H9 (cell line): ENCODE results near the gene RAP1GAP. TPM values are rescaled to one million over a fixed set of nuclear protein-coding genes. Genes with fewer than 3 reads are reported as not detected.

Source experiments
- DNase-seq: peaks from one replicate; pipeline ENCODE4 v3.0.0-alpha.2; 2017
- H2AFZ ChIP-seq: one replicate; pipeline ENCODE4 v1.6.1; 2013; ENCODE audit warnings: mild to moderate bottlenecking, low read length, control low read depth, moderate library complexity
- H2AK5ac ChIP-seq: 2 replicates; pipeline ENCODE4 v1.6.1; 2013; ENCODE audit warnings: low read length, control low read depth, mixed read lengths; ENCODE audit not compliant: insufficient read length
- H2BK120ac ChIP-seq: one replicate; pipeline ENCODE4 v1.6.1; 2013; ENCODE audit warnings: low read depth, mild to moderate bottlenecking, low read length, control low read depth, inconsistent platforms; ENCODE audit not compliant: poor library complexity, severe bottlenecking
- H2BK12ac ChIP-seq: 2 replicates; pipeline ENCODE4 v1.6.1; 2013; ENCODE audit warnings: low read length, control low read depth, mixed read lengths, low read depth; ENCODE audit not compliant: insufficient read length
- H2BK15ac ChIP-seq: 2 replicates; pipeline ENCODE4 v1.6.1; 2013; ENCODE audit warnings: low read depth, low read length, control low read depth
- H2BK20ac ChIP-seq: one replicate; pipeline ENCODE4 v1.6.1; 2013; ENCODE audit warnings: low read depth, mild to moderate bottlenecking, low read length, control low read depth, inconsistent platforms; ENCODE audit not compliant: poor library complexity, severe bottlenecking
- H2BK5ac ChIP-seq: 2 replicates; pipeline ENCODE4 v1.6.1; 2013; ENCODE audit warnings: low read length, control low read depth, mixed read lengths; ENCODE audit not compliant: insufficient read length
- H3K14ac ChIP-seq: 2 replicates; pipeline ENCODE4 v1.6.1; 2013; ENCODE audit warnings: low read length, control low read depth; ENCODE audit not compliant: insufficient read depth
- H3K18ac ChIP-seq: 2 replicates; pipeline ENCODE4 v1.6.1; 2013; ENCODE audit warnings: low read depth, mild to moderate bottlenecking, mixed read lengths, low read length, control low read depth; ENCODE audit not compliant: insufficient read length
- H3K23ac ChIP-seq: 2 replicates; pipeline ENCODE4 v1.6.1; 2013; ENCODE audit warnings: low read length, control low read depth, mixed read lengths, low read depth; ENCODE audit not compliant: insufficient read length
- H3K23me2 ChIP-seq: 2 replicates; pipeline ENCODE4 v1.6.1; 2013; ENCODE audit warnings: low read depth, mild to moderate bottlenecking, mixed read lengths, low read length, control low read depth; ENCODE audit not compliant: insufficient read length, poor library complexity, severe bottlenecking
- H3K27ac ChIP-seq: 2 replicates; pipeline ENCODE4 v1.5.1; 2013; ENCODE audit warnings: low read length, control low read depth, mixed read lengths, low read depth; ENCODE audit not compliant: insufficient read length
- H3K27me3 ChIP-seq: 2 replicates; pipeline ENCODE4 v1.6.1; 2013; ENCODE audit warnings: low read length, control low read depth, inconsistent platforms; ENCODE audit not compliant: insufficient read depth
- H3K4ac ChIP-seq: 2 replicates; pipeline ENCODE4 v1.6.1; 2013; ENCODE audit warnings: low read depth, mild to moderate bottlenecking, control low read depth, inconsistent platforms, low read length, moderate library complexity
- H3K4me1 ChIP-seq: 2 replicates; pipeline ENCODE4 v1.6.1; 2013; ENCODE audit warnings: low read length, control low read depth, inconsistent platforms; ENCODE audit not compliant: insufficient read depth
- H3K4me2 ChIP-seq: 2 replicates; pipeline ENCODE4 v1.6.1; 2013; ENCODE audit warnings: low read length, control low read depth, mixed read lengths; ENCODE audit not compliant: insufficient read length, insufficient read depth
- H3K56ac ChIP-seq: 2 replicates; pipeline ENCODE4 v1.6.1; 2013; ENCODE audit warnings: low read depth, mild to moderate bottlenecking, mixed read lengths, low read length, control low read depth; ENCODE audit not compliant: insufficient read length
- H3K79me1 ChIP-seq: 2 replicates; pipeline ENCODE4 v1.6.1; 2013; ENCODE audit warnings: low read depth, mild to moderate bottlenecking, moderate library complexity, low read length, control low read depth, inconsistent platforms; ENCODE audit not compliant: insufficient read depth, poor library complexity, severe bottlenecking
- H3K79me2 ChIP-seq: 2 replicates; pipeline ENCODE4 v1.6.1; 2013; ENCODE audit warnings: low read length, control low read depth, inconsistent platforms; ENCODE audit not compliant: insufficient read depth
- H3K9ac ChIP-seq: 2 replicates; pipeline ENCODE4 v1.6.1; 2013; ENCODE audit warnings: low read length, control low read depth, mixed read lengths; ENCODE audit not compliant: insufficient read length; ENCODE audit errors: extremely low read depth
- H3K9me3 ChIP-seq: one replicate; pipeline ENCODE4 v1.6.1; 2013; ENCODE audit warnings: low read depth, low read length, inconsistent platforms; ENCODE audit not compliant: control insufficient read depth
- H3T11ph ChIP-seq: one replicate; pipeline ENCODE4 v1.6.1; 2013; ENCODE audit warnings: mild to moderate bottlenecking, low read length, control low read depth, inconsistent platforms
- H4K20me1 ChIP-seq: one replicate; pipeline ENCODE4 v1.6.1; 2013; ENCODE audit not compliant: control insufficient read depth, insufficient read length, insufficient read depth
- H4K5ac ChIP-seq: 2 replicates; pipeline ENCODE4 v1.6.1; 2013; ENCODE audit warnings: low read depth, mild to moderate bottlenecking, mixed read lengths, low read length, control low read depth; ENCODE audit not compliant: insufficient read length
- H4K8ac ChIP-seq: replicated peaks from 2 replicates; pipeline ENCODE4 v1.6.1; 2013; ENCODE audit warnings: low read length, control low read depth, mixed read lengths, low read depth; ENCODE audit not compliant: insufficient read length
- H4K91ac ChIP-seq: 2 replicates; pipeline ENCODE4 v1.6.1; 2013; ENCODE audit warnings: low read depth, mild to moderate bottlenecking, moderate library complexity, mixed read lengths, low read length, control low read depth; ENCODE audit not compliant: insufficient read length
- H3K27ac Mint-ChIP-seq, 3 experiments: 2 replicates in 2 of 3; 3 replicates in 1 of 3; pipeline ENCODE4 v1.8.0; 2020 to 2021; ENCODE audit warnings: mixed read lengths in 3 of 3, mild to moderate bottlenecking in 1 of 3, moderate library complexity in 1 of 3
- H3K27me3 Mint-ChIP-seq: 2 replicates; pipeline ENCODE4 v1.8.0; 2021; ENCODE audit warnings: low read depth, mild to moderate bottlenecking, moderate library complexity, mixed read lengths
- H3K36me3 Mint-ChIP-seq, 3 experiments: 2 replicates in 2 of 3; 3 replicates in 1 of 3; pipeline ENCODE4 v1.8.0; 2020 to 2021; ENCODE audit warnings: low read depth in 3 of 3, mixed read lengths in 3 of 3; ENCODE audit not compliant: insufficient read depth in 1 of 3
- H3K4me1 Mint-ChIP-seq, 2 experiments: 2 replicates each; pipeline ENCODE4 v1.8.0; 2020; ENCODE audit warnings: mixed read lengths in 2 of 2
- H3K4me3 Mint-ChIP-seq, 2 experiments: 2 replicates in 1 of 2; 3 replicates in 1 of 2; pipeline ENCODE4 v1.8.0; 2020 to 2021; ENCODE audit warnings: mild to moderate bottlenecking in 2 of 2, mixed read lengths in 2 of 2, moderate library complexity in 1 of 2
- H3K9me3 Mint-ChIP-seq, 2 experiments: 2 replicates in 1 of 2; 3 replicates in 1 of 2; pipeline ENCODE4 v1.8.0; 2020; ENCODE audit warnings: mild to moderate bottlenecking in 2 of 2, mixed read lengths in 2 of 2, moderate library complexity in 1 of 2
- CTCF ChIP-seq: fragments of 200-600 bp; sonication (generic); conservative IDR thresholded peaks from 3 replicates; pipeline ENCODE4 v1.8.0; 2021; ENCODE audit warnings: antibody characterized with exemption, mild to moderate bottlenecking
- WGBS: extraction: QIAGEN DNeasy Blood & Tissue Kit; methylation state at CpG from one replicate; pipeline ENCODE4 v1.1.7; 2013; ENCODE audit warnings: missing lambda C conversion rate, low lambda C conversion rate, mixed read lengths; ENCODE audit not compliant: insufficient read length; ENCODE audit errors: extremely low coverage; 5-methylcytosine and 5-hydroxymethylcytosine counted together
- total RNA-seq: library from RNA; stranded (reverse); gene quantifications from 2 replicates; pipeline ENCODE4 v1.2.1, GENCODE V29; 2021

RAP1GAP gene
- total RNA-seq, 1 experiment from 2014 or later = 7.9 TPM

- Histone ChIP-seq H2AK5ac (no peak overlapping the region), H3K79me1 (no peaks in the 10 kb centered on the region), H3K56ac (no peak overlapping the region), H2BK12ac (no peak overlapping the region), H3K14ac (no peak overlapping the region), H3T11ph (no peak overlapping the region), H2AFZ (no peak overlapping the region), H3K4me2 (no peak overlapping the region), H3K18ac (no peak overlapping the region), H3K79me2 (no peaks in the 10 kb centered on the region), H3K4me1 (peaks cover 2% of the 10 kb centered on the region; the same call in 1 of the 2 replicates), H2BK15ac (no peak overlapping the region), H4K5ac (no peak overlapping the region), H3K27ac (no peak overlapping the region), H2BK120ac (no peak overlapping the region), H2BK20ac (no peak overlapping the region), H3K4ac (no peak overlapping the region), H3K23ac (no peak overlapping the region), H3K23me2 (no peaks in the 10 kb centered on the region), H4K20me1 (no peaks in the 10 kb centered on the region), H3K27me3 (no peaks in the 10 kb centered on the region), H4K8ac (no peak overlapping the region), H2BK5ac (no peak overlapping the region), H3K9ac (no peak overlapping the region), H4K91ac (no peak overlapping the region), H3K9me3 (no peaks in the 10 kb centered on the region)
- Mint-ChIP-seq H3K27ac (no peak overlapping the region), H3K4me1 (peaks cover 22 to 31% of the 10 kb centered on the region in 2 experiments), H3K9me3 (no peaks in the 10 kb centered on the region), H3K27me3 (no peaks in the 10 kb centered on the region), H3K36me3 (peaks cover 2 to 7% (median 6%) of the 10 kb centered on the region in 3 experiments; a peak in 3 of 7 replicates), H3K4me3 (no peak overlapping the region)
- no peak for DNase-seq
- TF ChIP-seq CTCF = no peak
- WGBS = no CpG with 5 or more reads among the region's 6 CpGs
Measured at GRCh38 chr1:21572221-21572620, 96.9 kb downstream of the RAP1GAP start.
